Activated CD8-positive, alpha-beta memory T cell treated with anti-CD3 and anti-CD28 coated beads for 24 hours (primary cell): ENCODE results near the gene PTPRN2.

Experiments used
- DNase-seq: peaks from one replicate; pipeline ENCODE4 v3.0.0-alpha.2; 2020

PTPRN2 gene

DNA sequence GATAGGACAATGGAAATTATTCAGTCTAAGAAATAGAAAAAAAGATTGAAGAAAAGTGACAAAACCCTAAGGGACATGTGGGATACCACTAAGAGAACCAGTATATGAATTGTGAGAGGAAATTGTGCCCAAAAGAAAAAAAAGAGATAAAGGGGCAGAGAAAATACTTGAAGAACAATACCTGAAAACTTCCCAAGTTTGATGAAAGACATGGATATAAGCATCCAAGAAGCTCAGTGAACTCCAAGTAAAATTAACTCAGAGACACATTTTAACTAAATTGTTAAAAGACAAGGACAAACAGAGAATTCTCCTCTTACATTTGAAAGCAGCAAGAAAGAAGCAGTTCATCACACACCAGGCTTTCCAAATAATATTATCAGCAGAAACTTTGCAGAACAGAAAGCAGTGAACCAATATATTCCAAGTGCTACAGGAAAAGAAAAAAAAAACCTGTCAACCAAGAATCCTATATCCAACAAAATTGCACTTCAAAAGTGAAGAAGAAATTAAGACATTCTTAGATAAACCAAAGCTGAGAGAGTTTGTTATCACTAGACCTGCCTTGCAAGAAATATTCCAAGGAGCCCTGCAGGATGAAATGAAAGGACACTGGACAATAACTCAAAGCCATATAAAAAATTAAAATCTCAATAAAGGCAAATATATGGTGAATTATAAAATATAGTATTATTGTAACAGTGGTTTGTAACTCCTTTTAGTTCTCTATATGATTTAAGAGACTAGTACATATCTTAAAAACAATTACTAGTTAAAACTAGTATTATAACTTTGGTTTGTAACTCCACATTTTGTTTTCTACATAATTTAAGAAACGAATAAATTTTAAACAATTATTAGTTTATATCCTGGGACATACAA is 470.0 kb downstream of the PTPRN2 start:
- no peak for DNase-seq

DNA sequence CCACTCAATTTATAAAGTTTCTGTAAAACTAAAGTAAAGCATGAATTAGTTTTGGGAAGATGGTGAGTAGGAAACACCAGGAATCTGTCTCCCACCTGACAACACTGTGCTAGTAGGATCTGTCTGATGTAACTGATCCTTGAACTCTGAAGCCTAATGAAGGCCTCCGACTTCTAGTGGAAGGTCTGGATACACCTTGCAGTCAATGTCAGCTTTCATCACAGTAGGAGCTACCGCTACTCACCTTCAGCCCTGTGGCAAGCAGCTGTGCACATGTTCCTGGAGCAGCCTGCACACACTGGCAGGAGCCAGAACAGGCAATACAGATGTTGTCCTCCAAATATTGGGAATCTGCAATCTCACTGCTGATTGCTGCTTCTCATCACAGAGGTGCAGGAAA is 471.4 kb downstream of the PTPRN2 start:
- no peak for DNase-seq

DNA sequence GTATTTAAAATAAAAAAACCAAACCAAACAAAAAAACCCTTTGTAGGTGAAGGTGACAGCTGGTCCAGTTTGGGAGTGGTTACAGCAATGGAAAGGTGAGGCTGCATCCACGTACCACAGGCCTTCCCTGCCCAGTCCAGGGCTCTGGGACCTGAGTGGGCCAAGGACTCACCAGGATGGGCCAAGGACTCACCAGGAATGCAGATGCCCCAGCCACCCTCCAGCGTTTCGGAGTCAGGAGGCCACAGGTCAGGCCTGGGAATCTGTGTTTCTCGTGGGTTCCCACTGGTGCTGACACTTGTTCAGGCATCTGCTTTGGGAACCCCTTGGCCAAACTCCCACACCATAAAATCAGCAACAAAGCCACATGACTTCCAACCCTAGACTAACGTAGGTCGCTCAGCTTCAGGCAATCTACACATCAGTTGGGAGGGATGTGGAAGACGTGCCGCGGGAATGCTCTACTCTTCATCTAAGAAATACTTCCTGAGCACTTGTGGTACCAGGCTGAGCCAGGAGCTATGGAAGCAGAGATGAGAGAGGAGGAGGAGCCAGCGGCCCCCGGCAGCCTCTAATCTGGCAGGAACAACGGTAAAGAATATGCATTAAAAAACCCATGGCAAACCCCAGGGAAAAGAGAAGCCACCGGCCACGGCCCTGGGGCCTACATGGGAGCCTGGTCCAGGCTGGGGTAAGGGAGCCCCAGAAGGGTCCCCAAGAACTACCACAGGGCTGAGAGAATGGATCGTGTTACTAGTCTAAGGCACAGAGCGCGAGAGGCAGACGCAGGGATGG is 473.4 kb downstream of the PTPRN2 start:
- peak; percentile 33 for DNase-seq

DNA sequence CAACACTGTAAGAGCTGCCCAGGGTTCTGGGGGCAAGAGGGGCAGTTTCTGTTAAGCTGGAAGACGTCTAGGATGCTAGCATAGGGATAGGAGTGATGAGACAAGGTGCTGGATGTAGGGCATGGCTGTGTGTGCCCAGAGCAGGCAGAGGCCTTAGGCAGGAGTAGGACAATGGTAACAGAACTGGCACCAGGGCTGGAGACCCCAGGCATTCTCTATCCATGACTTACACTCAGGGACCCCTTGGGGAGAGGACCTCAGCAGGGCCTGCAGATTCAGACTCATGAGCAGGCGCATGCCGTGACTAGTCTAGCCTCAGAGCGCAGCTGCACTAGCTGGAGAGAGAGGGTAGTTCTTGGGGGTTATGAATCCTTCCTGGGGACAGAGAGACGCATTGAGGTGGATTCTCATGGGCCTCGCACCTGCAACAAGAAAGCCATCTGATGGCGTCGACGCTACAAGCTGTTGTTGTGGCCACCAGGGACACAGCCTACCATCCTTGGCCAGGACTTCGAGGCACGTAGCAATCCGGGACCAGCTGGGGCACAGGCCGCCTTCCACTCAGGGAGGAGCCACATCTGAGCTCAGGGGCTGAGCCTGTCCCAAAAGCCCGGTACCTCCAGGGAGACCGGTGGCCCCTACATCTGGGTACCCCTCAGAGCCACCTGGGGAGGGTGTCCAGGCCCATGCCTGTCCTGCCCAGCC is 474.1 kb downstream of the PTPRN2 start:
- DNase-seq = peak; percentile 26

DNA sequence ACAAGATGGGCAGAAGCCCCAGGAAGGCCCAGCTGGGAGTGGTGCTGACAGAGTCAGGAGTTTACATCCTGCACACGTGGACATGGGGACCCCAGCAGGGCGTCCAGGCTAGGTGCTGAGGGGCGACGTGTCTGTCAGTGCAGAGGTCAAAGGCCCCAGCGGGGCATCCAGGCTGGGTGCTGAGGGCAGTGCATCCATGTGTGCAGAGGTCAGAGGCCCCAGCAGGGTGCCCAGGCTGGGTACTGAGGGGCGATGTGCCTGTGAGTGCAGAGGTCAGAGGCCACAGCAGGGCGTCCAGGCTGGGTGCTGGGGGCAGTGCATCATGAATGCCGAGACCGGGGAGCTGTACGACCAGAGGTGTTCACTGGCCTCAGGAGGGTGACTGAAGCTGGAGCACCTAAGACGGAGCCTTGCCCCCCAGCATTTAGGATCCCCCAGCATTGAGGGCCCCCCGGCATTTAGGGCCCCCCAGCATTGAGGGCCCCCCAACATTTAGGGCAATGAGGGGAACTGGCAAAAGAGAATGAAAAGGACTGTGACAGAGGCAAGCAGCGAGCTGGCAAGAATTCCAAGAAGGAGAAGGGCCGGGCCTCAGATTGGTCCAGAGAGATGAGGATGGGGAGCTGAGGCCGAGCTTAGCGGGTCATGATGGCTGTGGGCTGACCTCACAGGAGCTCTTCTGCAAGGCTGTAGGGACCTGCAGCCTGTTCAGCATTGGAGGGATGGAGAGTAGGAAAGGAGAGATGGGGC is 474.9 kb downstream of the PTPRN2 start:
- DNase-seq = peak; percentile 17

DNA sequence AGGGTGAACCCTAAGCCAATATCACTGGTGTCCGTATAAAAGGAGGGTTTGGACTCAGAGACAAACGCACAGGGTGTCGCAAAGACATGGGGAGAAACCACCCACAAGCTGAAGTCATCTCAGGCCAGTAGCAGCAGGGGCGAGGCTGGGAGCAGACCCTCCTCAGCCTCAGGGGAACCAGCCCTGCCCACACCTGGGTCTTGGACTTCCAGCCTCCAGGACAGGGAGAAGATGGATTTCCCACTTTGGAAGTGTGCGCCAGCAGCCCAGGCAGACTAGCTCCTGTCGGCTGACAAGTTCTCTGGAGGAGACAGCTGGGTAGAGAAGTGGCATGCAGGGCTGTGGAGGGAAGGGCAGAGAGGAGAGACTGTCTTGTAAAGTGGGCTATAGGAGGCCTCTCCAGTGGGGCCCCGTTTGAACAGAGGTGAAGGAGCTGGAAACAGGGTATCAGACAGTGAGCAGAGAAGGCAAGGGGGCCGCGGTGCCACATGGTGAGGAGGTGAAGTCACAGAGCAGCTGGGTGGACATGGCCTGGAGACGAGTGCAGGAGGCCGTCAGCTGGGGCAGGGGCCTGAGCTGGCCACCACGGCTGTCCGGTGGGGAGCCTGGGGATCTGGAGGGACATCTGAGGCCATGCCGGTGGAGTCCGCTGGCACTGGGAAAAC is 475.6 kb downstream of the PTPRN2 start:
- DNase-seq = peak; percentile 26

DNA sequence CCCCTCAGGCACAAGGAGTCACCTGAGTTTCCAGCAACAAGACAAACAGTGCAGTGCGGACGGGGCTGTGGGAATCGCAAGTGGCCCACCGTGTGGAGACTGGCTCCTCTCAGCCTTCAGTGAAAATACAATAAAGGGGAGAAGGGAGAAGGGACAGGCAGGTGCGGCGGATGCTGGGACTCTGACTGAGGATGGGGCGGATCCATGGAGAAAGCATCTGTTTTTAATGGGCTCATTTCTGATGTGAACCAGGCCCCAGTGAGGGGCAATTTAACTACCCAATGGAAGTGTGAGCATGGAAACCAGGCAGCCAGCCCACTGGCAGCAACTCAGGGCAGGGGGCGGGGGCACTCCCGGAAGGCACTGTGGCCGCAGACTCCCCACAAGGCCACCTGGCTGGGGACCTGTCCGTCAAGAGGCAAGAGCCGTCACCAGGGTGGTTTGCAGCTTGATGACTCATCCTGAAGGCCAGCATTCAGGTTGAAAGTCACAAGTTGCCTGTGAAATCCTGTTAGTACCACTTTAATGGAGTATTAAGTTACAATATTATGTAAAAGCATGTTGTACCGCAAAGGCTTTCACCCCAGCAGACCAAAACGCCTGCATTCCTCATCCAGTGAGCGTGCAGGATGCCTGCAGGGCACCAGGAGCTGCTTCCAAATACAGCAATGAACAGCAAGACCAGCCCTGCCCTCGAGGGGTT is 476.4 kb downstream of the PTPRN2 start:
- DNase-seq = peak; percentile 43

DNA sequence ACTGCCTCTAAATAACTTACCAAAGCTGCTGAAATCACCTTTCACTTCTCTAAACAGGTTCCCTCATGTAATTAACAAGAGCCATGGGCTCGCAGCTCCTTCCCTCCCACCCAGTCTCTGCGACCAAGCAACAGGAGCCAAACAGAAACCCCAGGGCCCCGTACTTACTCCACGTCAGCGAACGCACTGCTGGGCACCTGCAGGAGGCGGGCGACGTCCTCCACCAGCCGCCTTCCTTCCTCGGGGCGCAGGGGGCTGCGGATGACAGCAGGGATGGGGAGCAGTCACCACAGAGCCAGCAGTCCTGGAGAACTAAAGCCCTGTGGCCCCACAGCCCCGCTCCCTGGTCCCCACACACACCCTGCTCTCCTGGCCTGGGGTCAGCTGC is 477.0 kb downstream of the PTPRN2 start:
- DNase-seq = peak; percentile 28

DNA sequence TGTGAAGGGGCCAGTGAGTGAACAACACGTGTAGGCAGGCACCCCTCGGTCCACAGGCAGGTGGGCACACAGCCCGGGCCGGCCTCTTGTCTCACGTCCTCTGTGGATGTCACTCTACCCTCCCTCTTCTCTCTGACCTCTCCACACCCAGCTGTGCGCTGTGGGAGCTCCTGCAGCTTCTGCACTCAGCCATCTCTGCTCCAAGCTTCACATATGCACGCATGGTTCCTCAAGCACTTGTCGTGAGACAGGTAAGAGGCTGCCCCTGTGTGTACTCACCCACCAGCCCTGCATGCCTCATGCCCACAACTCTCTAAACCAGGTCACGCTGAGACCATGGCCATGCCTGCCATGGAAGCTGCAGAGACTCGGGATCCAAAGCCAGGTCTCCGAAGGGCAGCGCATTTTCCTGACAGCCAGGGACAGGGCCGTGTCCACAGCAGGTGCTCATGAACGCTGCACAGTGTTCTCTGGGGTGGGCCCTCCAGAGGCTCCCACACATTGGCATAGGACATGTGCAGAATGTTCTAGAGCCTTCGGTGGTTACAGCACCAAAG is 477.5 kb downstream of the PTPRN2 start:
- DNase-seq = peak; percentile 24

DNA sequence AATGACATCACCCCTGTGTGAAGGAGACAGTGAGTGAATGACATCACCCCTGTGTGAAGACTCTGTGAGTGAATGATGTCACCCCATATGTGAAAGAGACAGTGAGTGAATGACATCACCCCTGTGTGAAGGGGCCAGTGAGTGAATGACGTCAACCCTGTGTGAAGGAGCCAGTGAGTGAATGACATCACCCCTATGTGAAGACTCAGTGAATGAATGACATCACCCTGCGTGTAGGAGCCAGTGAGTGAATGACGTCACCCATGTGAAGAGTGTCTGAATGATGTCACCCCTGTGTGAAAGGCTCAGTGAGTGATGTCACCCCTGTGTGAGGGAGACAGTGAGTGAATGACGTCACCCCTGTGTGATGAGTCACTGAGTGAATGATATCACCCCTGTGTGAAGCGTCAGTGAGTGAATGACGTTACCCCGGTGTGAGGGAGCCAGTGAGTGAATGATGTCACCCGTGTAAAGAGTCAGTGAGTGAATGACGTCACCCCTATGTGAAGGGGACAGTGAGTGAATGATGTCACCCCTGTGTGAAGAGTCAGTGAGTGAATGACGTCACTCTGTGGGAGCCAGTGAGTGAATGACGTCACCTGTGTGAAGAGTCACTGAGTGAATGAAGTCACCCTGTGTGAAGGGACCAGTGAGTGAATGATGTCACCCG is 478.1 kb downstream of the PTPRN2 start:
- DNase-seq = peak; percentile 32

DNA sequence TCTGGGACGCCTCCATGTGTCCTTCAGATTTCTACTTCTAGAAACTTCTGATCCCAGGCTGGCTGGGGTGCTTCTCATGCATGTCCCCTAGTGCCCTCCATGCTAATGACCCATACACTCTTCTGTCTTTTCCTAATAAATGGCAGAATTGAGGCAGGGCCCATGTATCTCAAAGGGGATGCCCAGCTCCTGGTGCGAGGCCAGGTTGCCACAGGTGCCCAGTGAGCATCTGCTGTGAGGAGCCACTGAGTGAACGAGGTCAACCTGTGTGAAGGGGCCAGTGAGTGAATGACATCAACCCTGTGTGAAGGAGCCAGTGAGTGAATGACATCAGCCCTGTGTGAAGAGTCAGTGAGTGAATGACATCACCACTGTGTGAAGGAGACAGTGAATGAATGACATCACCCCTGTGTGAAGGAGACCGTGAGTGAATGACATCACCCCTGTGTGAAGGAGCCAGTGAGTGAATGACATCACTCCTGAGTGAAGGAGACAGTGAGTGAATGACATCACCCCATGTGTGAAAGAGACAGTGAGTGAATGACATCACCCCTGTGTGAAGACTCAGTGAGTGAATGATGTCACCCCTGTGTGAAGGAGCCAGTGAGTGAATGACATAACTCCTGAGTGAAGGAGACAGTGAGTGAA is 478.9 kb downstream of the PTPRN2 start:
- peak; percentile 19 for DNase-seq

DNA sequence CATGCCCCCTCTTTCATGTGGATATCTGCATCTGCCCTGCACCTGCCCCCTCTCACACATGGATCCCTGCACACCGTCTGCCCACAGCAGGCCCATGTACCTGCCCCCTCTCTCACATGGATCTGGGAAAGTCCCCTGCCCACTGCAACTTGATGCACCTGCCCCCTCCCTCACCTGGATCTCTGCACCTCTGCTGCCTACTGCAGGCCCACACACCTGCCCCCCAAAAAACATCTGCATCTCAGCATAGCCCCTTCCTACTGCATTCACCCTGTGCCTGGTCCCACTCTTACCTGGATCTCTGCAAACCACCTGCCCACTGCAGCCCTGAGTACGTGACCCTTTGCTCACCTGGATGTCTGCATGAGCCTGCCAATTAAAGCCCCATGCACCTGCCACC is 479.8 kb downstream of the PTPRN2 start:
- DNase-seq = peak; percentile 17

DNA sequence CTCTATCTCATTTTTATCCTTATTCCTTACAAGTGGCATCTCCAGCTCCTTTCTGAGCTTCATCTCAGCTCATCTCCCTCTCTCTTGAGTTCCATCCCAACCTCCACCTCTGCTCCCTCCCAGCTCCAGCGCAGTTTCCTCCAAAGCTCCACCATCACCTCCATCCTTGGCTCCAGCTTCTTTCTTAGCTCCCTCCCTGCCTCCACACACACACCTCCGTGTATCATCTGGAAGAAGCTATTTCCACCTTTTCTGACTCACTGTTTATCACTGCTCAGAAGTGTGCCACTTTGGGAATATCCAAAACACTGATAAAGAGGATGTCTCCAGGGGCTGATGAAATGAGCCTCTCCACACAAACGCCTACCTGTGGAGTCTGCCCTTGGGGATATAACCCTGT is 481.4 kb downstream of the PTPRN2 start:
- peak; percentile 5 for DNase-seq

DNA sequence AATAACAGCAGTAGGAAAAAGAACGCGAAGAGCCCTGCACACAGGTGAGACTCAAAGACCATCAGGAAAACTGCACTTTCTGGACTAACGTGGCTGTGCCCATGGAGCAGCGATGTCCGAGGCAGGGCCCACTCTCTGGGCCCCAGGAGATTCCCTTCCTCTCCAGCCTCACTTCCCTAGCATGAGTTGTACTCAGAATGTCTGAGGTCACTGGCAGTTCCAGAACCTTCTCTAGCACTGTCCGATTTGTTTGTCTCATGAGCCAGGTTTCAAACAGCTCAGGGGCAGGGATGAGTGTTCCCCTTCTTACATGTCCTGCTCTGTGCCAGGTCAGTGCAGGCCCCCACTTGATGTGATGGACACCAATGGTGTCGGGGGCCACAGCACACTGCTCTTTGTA is 484.2 kb downstream of the PTPRN2 start:
- DNase-seq = no peak

DNA sequence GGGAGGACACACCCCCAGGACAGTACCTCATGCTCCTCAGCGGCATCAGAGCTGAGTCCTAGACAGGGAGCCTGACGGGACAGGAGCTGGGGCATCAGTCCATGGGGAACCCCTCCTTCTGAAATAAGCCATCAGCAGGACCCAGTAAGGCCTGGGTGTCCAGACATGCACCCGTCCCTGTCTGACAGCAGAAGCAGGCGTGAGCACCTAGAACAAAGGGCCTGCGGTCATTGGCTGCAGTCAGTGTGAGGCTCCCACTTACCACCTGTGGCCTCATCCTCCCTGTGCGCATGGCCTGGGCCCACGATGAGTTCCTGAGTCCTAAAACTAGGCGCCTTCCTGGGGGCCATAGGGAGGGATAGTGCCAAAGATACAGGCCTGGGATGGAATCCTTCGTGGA is 484.7 kb downstream of the PTPRN2 start:
- DNase-seq = no peak

DNA sequence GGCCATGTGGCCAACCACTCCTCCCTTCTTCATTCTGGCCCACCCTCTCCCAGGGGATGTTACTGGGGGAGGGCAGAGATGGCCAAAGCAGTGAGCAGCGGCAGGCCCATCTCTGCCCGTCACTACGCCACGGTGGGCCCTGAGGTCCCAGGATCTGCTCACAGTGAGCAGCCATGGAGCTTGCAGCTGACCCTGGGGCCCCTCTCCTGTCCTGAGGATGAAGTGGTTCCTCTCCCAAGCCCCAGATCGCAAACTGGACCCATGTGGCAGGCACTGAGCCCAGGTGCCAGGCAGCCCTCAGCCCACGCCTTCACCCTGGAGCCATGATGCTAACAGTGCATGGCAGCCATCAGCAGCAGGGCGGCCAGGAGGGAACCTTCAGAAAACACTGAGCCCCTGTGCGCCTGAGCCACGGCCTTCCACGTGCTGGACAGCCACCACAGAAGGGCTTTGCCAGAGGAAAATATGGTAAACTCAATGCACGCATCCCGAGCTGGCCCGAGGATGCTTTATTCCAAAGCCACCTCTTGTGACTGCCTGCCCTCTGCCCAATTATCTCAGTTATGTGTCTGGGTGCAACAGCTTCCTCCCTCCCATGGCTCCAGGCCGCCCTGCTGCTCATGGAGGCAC is 485.7 kb downstream of the PTPRN2 start:
- DNase-seq = peak; percentile 19

DNA sequence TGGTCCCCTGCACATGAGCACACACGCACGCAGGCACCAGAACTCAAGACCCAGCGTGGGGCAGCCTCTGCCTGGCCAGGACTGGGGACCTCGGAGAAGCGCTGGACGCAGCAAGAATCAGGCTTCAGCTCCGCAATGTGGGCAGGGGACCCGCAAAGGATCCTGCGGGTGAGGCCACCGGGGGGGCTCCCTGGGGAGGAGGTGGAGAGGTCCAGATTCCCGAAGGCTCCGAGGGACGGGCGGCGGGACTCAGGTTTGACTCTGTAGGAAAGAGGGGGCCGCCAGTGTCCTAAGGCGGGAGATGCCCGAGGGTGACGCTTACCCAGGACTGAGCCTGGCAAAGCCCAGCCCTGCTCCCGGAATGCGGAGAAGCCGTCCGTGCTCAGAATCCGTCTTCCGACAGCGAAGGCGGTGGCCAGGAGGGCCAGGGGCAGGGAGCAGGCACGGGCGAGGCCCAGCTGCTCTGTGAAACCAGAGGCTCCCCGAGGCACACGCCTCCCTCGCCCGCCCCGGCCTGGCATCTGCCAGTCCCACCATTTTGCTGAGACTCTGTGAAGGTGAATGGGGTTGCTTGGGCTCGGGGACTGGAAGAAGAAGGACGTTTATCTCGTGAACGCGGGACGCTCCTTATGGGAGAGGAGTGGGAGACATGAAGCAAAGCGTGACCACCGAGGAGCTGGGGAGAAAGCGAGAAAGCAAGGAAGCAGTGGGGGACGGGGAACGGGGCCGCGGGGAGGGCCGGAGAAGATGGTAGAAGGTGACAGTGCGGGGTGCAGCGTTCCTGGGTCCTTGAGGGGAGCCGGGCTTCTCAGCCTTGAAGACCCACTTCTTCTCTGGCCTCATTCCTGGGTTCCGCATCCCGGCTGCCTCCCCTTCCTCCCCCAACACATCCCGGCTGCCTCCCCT is 489.2 kb downstream of the PTPRN2 start:
- DNase-seq = peak; percentile 32

DNA sequence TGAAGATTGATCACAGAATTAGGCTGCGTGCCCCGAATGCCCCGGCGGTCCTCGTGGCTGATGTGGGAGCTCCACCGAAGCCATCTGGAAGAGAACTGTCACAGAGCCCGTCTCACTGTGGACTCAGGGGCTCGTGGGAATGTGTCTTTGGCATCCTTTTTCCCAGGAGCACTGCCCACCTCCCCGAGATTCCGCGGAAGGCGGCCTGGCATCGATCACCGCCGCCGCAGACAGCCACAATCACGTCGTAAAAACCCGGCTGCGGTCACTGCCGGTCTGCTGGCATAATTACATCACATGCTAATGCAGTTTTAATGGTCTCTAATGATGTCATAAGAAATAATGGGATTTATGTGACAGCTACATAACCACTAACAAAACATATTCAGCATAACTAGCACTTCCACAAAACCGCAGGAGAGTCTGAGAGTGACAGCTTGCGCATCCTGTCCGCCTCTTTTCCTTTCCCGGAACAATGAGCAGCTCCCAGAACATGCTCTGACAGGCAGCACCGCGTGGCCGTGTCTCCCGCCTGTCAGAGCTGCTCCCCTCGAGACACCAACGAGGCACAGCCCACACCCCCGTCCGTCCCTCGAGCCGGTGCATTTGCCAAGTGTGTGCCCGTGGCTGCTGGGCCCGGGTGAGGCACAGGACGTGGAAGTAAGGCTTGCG is 490.0 kb downstream of the PTPRN2 start:
- peak; percentile 13 for DNase-seq
